GM19193 (cell line): ENCODE measurements around the gene MORN4.

Experiments
- POLR2A ChIP-seq: IDR thresholded peaks from 4 replicates; pipeline ENCODE4 v1.6.1; 2011; ENCODE audit not compliant: insufficient read depth, insufficient read length; ENCODE audit errors: extremely low read depth

MORN4 gene

DNA sequence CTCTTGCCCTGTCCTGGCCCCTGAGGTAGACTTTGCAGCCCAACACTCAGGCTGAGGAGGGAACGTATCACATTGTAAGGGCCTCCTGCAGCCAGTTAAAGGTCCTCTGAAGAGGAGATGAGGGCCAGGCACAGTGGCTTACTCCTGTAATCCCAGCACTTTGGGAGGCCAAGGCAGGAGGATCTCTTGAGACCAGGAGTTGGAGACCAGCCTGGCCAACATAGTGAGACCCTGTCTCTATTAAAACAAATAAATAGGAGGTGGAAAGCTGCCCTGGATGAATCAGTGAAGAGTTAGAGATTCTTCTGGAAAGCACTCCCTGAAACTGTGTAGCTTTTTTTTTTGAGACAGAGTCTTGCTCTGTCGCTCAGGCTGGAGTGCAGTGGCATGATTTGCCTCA is 46.1 kb downstream of the MORN4 start:
- TF ChIP-seq POLR2A, result no peak

GRCh38 chr10:97585439-97585811 is 47.9 kb downstream of the MORN4 start:
- TF ChIP-seq POLR2A, result no peak

GRCh38 chr10:97584798-97585438 is 48.4 kb downstream of the MORN4 start:
- TF ChIP-seq POLR2A, result no peak

GRCh38 chr10:97584060-97584797 is 49.1 kb downstream of the MORN4 start, which contains the start of gene HOGA1:
Gene HOGA1 (plus strand): TSS chr10:97584389. CDS start chr10:97584704, 315 bp downstream.
- TF ChIP-seq POLR2A, result no peak

GRCh38 chr10:97583476-97583875 is 49.8 kb downstream of the MORN4 start:
- TF ChIP-seq POLR2A, result no peak

DNA sequence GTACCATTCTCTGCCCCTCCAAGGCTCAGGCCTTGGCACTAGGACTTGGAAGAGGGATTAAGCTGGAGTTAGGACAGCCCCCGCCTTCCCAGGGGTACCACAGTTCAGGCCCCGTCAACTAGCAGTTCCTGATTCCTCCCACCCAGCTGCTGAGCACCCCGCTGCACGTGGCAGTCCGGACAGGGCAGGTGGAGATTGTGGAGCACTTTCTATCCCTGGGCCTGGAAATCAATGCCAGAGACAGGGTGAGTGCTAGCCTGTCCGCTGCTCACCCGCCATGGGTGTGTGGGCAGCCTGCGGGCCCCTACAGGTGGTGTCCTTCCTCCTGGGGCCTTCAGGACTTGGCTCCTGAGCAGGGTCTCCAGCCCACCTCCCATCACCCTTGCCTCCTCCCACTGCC is 51.1 kb downstream of the MORN4 start:
- no peak for TF ChIP-seq POLR2A

DNA sequence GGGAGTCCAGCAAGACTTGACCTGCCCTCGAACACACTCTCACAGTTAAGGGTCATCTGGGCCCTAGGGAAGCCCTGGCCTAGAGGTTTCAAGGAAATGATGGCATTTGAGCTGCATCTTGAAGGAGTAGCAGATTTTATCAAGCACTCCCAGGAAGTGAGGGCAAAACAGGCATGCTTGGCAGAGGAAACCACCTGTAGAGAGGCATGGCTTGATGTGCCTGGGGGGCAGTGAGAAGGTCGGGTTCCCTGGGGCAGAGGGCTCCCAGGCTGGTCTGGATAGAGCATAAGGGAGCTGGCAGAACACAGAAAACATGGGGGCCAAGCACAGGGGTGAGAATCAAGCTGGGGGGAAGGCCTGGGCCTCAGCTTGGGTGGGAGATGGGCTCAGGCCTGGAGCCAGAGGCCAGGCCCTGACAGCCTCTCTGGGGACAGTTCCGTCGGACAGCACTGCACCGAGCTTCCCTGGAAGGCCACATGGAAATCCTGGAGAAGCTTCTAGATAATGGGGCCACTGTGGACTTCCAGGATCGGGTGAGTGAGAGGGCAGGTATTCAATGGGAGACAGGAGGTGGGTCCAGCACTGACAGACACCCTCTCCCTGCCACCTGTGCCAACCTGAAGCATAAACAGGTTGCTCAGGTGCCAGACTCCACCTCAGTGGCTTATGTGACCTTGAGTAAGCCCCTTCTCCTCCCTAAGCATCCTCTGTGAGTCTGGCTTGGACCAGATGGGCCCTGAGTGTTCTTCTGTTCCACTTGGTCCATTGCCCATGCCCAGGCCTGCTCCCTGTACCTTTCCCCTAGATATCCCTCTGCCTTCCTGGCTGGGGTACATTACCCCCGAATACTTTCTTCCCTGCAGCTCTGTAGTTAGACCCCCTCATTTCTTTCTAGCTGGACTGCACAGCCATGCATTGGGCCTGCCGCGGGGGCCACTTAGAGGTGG is 52.6 kb downstream of the MORN4 start:
- TF ChIP-seq POLR2A, result no peak

DNA sequence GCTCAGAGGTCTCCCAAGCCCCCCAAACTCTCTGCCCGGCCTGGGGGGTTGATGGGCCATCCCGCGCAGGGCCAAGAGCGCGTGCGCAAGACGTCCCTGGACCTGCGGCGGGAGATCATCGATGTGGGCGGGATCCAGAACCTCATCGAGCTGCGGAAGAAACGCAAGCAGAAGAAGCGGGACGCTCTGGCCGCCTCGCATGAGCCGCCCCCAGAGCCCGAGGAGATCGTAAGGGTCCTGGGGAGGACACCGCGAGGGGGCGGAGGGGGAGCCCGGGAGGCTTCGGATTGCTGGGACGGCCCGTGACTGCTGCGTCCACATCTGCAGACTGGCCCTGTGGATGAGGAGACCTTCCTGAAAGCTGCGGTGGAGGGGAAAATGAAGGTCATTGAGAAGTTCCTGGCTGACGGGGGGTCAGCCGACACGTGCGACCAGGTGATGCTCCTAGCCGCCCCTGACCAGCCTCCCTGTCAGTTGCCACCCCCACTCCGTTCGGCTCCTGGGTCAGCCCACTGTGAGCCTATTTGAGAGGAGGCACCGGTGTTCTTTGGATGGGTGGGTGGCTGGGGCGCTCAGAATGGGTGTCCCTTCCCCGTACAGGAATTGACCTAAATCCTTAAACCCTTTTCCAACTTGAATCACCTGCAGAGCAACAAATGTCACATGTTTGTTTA is 55.0 kb downstream of the MORN4 start:
- no peak for TF ChIP-seq POLR2A

- no peak for TF ChIP-seq POLR2A
Measured at GRCh38 chr10:97577701-97578100, 55.6 kb downstream of the MORN4 start.

DNA sequence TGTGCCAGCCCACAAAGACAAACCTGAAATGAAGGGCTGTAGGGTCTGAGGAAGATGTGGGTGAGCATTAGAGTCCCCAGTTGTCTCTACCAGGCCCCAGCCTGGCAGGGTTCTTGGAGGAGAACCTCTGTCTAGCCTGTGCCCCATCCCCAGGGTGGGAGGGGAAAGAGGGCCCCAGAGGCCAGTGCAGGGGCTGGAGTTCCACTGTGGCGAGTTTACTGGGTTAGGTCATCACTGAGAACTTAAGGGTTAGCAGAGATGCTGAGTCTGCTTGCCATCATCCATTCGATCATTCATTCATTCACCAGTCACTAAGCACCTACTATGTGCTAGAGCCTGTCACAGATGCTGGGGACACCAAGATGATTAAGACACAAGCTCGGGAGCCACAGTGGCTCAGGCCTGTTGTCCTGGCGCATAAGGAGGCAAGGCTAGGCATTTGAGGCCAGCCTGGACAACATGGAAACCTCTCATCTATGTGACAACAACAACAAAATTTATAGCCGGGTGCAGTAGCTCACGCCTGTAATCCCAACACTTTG is 58.1 kb downstream of the MORN4 start:
- no peak for TF ChIP-seq POLR2A

DNA sequence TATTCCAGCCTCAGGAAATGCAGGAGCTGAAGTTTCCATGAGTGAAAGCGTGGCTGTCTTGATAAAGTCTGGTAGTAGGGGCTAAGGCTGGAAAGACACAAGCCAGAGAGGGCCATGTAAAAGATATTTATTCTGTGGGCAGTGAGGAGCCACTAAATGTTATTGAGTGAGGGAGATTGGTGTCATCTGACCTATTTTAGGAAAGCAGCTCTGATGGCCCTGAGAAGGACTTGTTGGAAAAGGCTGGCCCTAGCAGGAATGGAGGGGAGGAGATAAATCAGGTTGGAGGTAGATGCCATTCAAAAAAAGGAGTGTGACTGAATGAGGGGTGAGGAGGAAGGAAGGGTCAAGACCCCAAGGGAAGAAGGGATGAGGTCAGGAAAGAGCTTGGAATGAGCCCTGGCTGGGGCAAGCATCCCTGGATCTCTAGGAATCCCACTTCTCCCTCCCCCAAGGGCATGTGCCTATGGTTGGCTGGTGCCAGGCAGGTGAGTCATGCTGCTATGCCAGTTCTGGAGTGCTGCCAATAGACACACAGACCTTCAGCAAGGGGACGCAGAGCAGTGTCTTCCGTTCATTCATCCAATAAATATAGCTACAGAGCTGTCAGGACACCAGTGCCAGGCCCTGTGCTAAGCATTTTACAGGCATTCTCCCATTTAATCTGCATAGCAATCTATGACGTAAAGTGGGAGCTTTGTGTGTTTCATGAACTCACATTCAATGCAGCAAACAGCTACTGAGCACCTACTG is 58.8 kb downstream of the MORN4 start:
- no peak for TF ChIP-seq POLR2A

GRCh38 chr10:97573672-97574071 is 59.6 kb downstream of the MORN4 start:
- TF ChIP-seq POLR2A, result no peak

DNA sequence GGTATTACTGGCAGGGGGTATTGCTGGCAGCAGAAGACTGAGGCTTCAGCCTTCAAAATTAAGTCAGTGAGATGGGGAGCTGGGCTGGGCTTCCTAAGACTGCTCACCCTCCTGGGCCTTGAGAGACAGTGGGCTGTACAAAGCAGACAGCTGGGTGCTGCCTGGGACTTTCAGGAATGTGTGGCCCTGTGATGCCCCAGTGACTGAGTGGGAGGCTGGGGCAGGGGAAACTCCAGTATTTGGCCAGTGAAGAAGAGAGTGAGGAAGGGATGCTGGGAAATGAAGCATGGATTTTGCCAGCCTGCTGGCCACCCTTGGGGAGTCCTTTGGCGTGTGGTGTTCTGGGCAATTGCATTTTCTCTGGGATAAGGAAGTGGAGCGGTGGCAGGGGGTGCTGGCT is 60.3 kb downstream of the MORN4 start:
- no peak for TF ChIP-seq POLR2A
